B cell (primary cell): ENCODE data around the gene TIMELESS. TPM values are rescaled to one million over a fixed set of nuclear protein-coding genes. Genes with fewer than 3 reads are reported as not detected.
"Not testable (repeated sequence)": the region's sequence is repeated elsewhere in the genome, so short reads cannot be mapped to it uniquely, and the experiment has no call there.

ENCODE experiments used
- ATAC-seq: fragments of 200-7000 bp; cut with Tn5 transposase; one replicate; pipeline ENCODE4 v1.10.0; 2021; ENCODE audit warnings: low read depth, mild to moderate bottlenecking, moderate number of reproducible peaks, moderate library complexity
- CTCF ChIA-PET: fragments of 350-600 bp; sonication (Branson Sonifier 250); formaldehyde crosslinking; loops from one replicate; lab custom pipeline; 2021; ENCODE audit warnings: antibody characterized with exemption, inconsistent platforms; lab: Charles Lee
- POLR2A ChIA-PET: fragments of 350-600 bp; sonication (Branson Sonifier 250); formaldehyde crosslinking; loops from one replicate; lab custom pipeline; 2021; ENCODE audit warnings: antibody characterized with exemption; lab: Charles Lee
- DNase-seq: peaks from one replicate; pipeline ENCODE4 v3.0.0; 2013
- H2AFZ ChIP-seq: 2 replicates; pipeline ENCODE4 v1.6.1; 2012; ENCODE audit warnings: mild to moderate bottlenecking, low read depth, low read length; ENCODE audit not compliant: insufficient read depth, poor library complexity, severe bottlenecking
- H3K27ac ChIP-seq, 2 donors: 1 replicate in 1 of 2; 2 replicates in 1 of 2; pipeline ENCODE4 v1.5.1; 2012 to 2013; ENCODE audit warnings: low read length in 2 of 2, mild to moderate bottlenecking in 2 of 2, moderate library complexity in 1 of 2
- H3K27me3 ChIP-seq, 4 experiments: fragments of 200-600 bp in 1 of 4; sonication (generic) in 1 of 4; replicated peaks in 1 of 4; 1 replicate in 2 of 4; 2 replicates in 2 of 4; pipeline versions ENCODE4 v1.6.1 to v1.7.0; 2013 to 2016; ENCODE audit warnings: low read length in 3 of 4, mild to moderate bottlenecking in 2 of 4, mixed read lengths in 1 of 4, moderate library complexity in 1 of 4; ENCODE audit not compliant: insufficient read depth in 4 of 4, control insufficient read depth in 3 of 4; ENCODE audit errors: control extremely low read depth in 1 of 4
- H3K36me3 ChIP-seq, 2 experiments: replicated peaks in 1 of 2; 1 replicate in 1 of 2; 2 replicates in 1 of 2; pipeline versions ENCODE4 v1.6.1 to v1.7.1; 2013; ENCODE audit warnings: low read length in 1 of 2; ENCODE audit not compliant: insufficient read depth in 2 of 2, control insufficient read depth in 1 of 2; ENCODE audit errors: control extremely low read depth in 1 of 2, extremely low read depth in 1 of 2
- H3K4me1 ChIP-seq, 2 donors: fragments of 200-600 bp in 1 of 2; sonication (generic) in 1 of 2; 1 replicate in 1 of 2; 2 replicates in 1 of 2; pipeline versions ENCODE4 v1.5.1 to v1.6.1; 2013 to 2017; ENCODE audit warnings: low read length in 2 of 2; ENCODE audit not compliant: control insufficient read depth in 2 of 2, insufficient read depth in 2 of 2
- H3K4me2 ChIP-seq: replicated peaks from 2 replicates; pipeline ENCODE3; 2012; ENCODE audit warnings: mild to moderate bottlenecking, low read depth, low read length; ENCODE audit not compliant: poor library complexity, severe bottlenecking
- H3K4me3 ChIP-seq, 5 experiments: fragments of 200-600 bp in 1 of 5; sonication (generic) in 1 of 5; 1 replicate in 3 of 5; 2 replicates in 2 of 5; pipeline versions ENCODE4 v1.5.1 to v1.7.0; 2011 to 2016; ENCODE audit warnings: low read length in 4 of 5, mild to moderate bottlenecking in 4 of 5, low read depth in 2 of 5, control low read depth in 1 of 5, moderate library complexity in 1 of 5; ENCODE audit not compliant: insufficient read depth in 1 of 5; ENCODE audit errors: control extremely low read depth in 1 of 5, extremely low read depth in 1 of 5
- H3K79me2 ChIP-seq: fragments of 200-600 bp; sonication (generic); one replicate; pipeline ENCODE4 v1.6.0; 2016; ENCODE audit warnings: low read length; ENCODE audit not compliant: control insufficient read depth, insufficient read depth
- H3K9ac ChIP-seq: fragments of 200-600 bp; sonication (generic); 2 replicates; pipeline ENCODE4 v1.6.1; 2017; ENCODE audit warnings: mild to moderate bottlenecking, low read length, moderate library complexity
- H3K9me3 ChIP-seq, 3 donors: one replicate each; pipeline versions ENCODE4 v1.6.1 to v1.7.1; 2013; ENCODE audit warnings: low read length in 2 of 3; ENCODE audit not compliant: control insufficient read depth in 2 of 3, insufficient read depth in 1 of 3; ENCODE audit errors: control extremely low read depth in 1 of 3
- H4K20me1 ChIP-seq: 2 replicates; pipeline ENCODE4 v1.6.0; 2012; ENCODE audit warnings: mild to moderate bottlenecking, low read length; ENCODE audit not compliant: insufficient read depth, control insufficient read depth, poor library complexity, severe bottlenecking
- H3K27ac Mint-ChIP-seq: one replicate; pipeline ENCODE4 v1.8.0; 2021; ENCODE audit warnings: mixed read lengths
- H3K27me3 Mint-ChIP-seq: one replicate; pipeline ENCODE4 v1.8.0; 2021; ENCODE audit warnings: mixed read lengths
- H3K4me1 Mint-ChIP-seq: one replicate; pipeline ENCODE4 v1.8.0; 2021; ENCODE audit warnings: mixed read lengths
- H3K4me3 Mint-ChIP-seq: one replicate; pipeline ENCODE4 v1.8.0; 2021; ENCODE audit warnings: mixed read lengths
- H3K9me3 Mint-ChIP-seq: one replicate; pipeline ENCODE4 v1.8.0; 2022; ENCODE audit warnings: mixed read lengths; ENCODE audit not compliant: insufficient read depth
- CTCF ChIP-seq: fragments of 200-600 bp; IDR thresholded peaks from one replicate; pipeline ENCODE4 v1.8.0; 2022; ENCODE audit warnings: antibody characterized with exemption, mild to moderate bottlenecking
- EZH2 ChIP-seq: IDR thresholded peaks from 2 replicates; pipeline ENCODE4 v1.6.1; 2012; ENCODE audit warnings: borderline replicate concordance, low read depth, mild to moderate bottlenecking, moderate library complexity, low read length; ENCODE audit not compliant: insufficient read depth, poor library complexity, severe bottlenecking
- WGBS: methylation state at CpG from one replicate; pipeline ENCODE4 v1.1.5; 2013; ENCODE audit warnings: missing lambda C conversion rate; ENCODE audit not compliant: insufficient coverage; 5-methylcytosine and 5-hydroxymethylcytosine counted together
- intact Hi-C: fragments of 100-400 bp; cut with micrococcal nuclease; formaldehyde crosslinking; loops from one replicate; pipeline ENCODE4 v1.10.0; 2022
- polyA minus RNA-seq: library from RNA; depleted of rRNA, polyadenylated mRNA; stranded (reverse); fragments of >200 nt; gene quantifications from 2 replicates; pipeline ENCODE4 v1.2.3, GENCODE V29; 2012
- polyA plus RNA-seq: library from polyadenylated mRNA; depleted of rRNA; stranded (reverse); fragments of >200 nt; gene quantifications from 2 replicates; pipeline ENCODE4 v1.2.3, GENCODE V29; 2012
- total RNA-seq, 2 donors: library from RNA; stranded (reverse); fragments of 120-200 nt in 1 of 2; gene quantifications; 1 replicate in 1 of 2; 2 replicates in 1 of 2; pipeline versions ENCODE4 v1.2.3 to v1.2.4, GENCODE V29; 2013 to 2022

The TIMELESS gene, protein sequence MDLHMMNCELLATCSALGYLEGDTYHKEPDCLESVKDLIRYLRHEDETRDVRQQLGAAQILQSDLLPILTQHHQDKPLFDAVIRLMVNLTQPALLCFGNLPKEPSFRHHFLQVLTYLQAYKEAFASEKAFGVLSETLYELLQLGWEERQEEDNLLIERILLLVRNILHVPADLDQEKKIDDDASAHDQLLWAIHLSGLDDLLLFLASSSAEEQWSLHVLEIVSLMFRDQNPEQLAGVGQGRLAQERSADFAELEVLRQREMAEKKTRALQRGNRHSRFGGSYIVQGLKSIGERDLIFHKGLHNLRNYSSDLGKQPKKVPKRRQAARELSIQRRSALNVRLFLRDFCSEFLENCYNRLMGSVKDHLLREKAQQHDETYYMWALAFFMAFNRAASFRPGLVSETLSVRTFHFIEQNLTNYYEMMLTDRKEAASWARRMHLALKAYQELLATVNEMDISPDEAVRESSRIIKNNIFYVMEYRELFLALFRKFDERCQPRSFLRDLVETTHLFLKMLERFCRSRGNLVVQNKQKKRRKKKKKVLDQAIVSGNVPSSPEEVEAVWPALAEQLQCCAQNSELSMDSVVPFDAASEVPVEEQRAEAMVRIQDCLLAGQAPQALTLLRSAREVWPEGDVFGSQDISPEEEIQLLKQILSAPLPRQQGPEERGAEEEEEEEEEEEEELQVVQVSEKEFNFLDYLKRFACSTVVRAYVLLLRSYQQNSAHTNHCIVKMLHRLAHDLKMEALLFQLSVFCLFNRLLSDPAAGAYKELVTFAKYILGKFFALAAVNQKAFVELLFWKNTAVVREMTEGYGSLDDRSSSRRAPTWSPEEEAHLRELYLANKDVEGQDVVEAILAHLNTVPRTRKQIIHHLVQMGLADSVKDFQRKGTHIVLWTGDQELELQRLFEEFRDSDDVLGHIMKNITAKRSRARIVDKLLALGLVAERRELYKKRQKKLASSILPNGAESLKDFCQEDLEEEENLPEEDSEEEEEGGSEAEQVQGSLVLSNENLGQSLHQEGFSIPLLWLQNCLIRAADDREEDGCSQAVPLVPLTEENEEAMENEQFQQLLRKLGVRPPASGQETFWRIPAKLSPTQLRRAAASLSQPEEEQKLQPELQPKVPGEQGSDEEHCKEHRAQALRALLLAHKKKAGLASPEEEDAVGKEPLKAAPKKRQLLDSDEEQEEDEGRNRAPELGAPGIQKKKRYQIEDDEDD
- total RNA-seq (44.4 and 46.6 TPM in 2 replicates), polyA plus RNA-seq (17.2 and 24.3 TPM in 2 replicates), polyA minus RNA-seq (9.9 and 13.9 TPM in 2 replicates)
- total RNA-seq (2013): 26.6 TPM

DNA sequence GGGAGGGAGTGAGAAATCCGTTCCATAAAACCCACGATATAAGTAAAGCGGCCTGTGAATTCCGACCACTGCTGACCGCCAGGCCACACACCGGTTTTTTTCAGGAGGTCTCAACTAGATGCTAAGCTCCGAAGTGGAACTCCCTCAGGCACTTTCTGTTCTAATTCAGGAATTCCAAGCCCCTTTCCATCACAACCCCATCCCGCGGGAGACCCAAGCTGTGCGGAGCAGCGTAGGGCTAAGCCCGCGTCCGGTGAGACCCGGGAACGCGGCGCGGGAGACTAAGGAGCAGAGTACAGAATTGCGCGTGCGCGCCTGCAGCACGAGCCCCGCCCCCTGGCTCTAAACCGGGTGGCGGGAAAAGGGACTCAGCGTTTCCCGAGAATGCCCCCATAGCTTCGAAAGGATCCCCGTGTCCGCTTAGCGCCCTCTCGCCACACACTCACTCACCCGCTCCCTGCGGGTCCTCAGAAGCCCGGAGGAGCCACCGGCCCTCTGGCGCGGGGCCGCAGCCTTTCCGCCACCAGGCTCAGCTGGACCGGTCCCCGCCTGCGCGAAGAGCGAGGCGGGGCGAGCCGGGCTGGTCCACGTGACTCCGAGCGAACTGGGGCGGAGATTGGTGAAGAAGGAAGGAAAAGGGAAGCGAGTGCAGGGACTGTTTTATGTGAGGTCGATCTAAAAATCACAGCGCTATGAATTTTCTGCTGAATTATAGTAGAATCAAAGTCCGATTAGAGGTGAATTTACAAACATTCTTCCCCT lies at the start of gene TIMELESS:
Gene TIMELESS (minus strand): TSS at position 567 of the 762 bp plus-strand sequence. CDS start 15,256 bp downstream, outside the sequence.
- Histone ChIP-seq H4K20me1 (no peaks in the 10 kb centered on the region), H3K9ac (peak within 1 kb of the TSS; percentile 78), H3K4me3 (peak within 1 kb of the TSS; percentile 69 to 98 (median 83)), H3K4me2 (peak within 1 kb of the TSS; percentile 73), H3K36me3 (no peaks in the 10 kb centered on the region), H2AFZ (peak within 1 kb of the TSS; percentile 96), H3K79me2 (peaks cover 51% of the 10 kb centered on the region), H3K27me3 (no peaks in the 10 kb centered on the region), H3K9me3 (no peaks in the 10 kb centered on the region), H3K27ac (peak within 1 kb of the TSS; percentile 53 to 85), H3K4me1 (peaks cover 10 to 12% of the 10 kb centered on the region in 2 donors)
- Mint-ChIP-seq H3K9me3 (peaks cover 3% of the 10 kb centered on the region), H3K27ac (peak within 1 kb of the TSS; percentile 92), H3K27me3 (no peaks in the 10 kb centered on the region), H3K4me1 (peaks cover 23% of the 10 kb centered on the region), H3K4me3 (peak within 1 kb of the TSS; percentile 90)
- intact Hi-C loops: loop anchor here (1.0 to 5.0 kb wide), 11 partner anchors 11 to 476 kb away; partner anchors contain the start of genes GLS2, SPRYD4 and STAT2
- ATAC-seq (peak; percentile 96), DNase-seq (peak; percentile 95)
- TF ChIP-seq CTCF (no peak), EZH2 (no peak)
- WGBS: under 1% methylated on average over 56 of the region's 58 CpGs
- POLR2A ChIA-PET: interaction anchor here (0.5 to 2.0 kb wide), 12 partner anchors 12 to 988 kb away, joined by 3 to 21 read pairs (median 6); partner anchors contain the start of genes CNPY2, COQ10A, IL23A and STAT2
- CTCF ChIA-PET: interaction anchor here (0.7 to 4.2 kb wide), 13 partner anchors 12 to 330 kb away, joined by 3 to 32 read pairs (median 4); partner anchors contain the start of genes ANKRD52, CNPY2, IL23A and SMARCC2

- CTCF ChIA-PET: interaction anchor here (0.6 to 0.7 kb wide), 2 partner anchors 10 to 32 kb away, joined by 3 read pairs; partner anchors contain the start of gene GLS2
- H3K4me3 Mint-ChIP-seq, H2AFZ ChIP-seq, H3K4me3 ChIP-seq, H3K27me3 Mint-ChIP-seq, H4K20me1 ChIP-seq, H3K27ac Mint-ChIP-seq, H3K9ac ChIP-seq, H3K79me2 ChIP-seq, DNase-seq, H3K4me1 ChIP-seq, H3K4me2 ChIP-seq, H3K27me3 ChIP-seq, H3K4me1 Mint-ChIP-seq, intact Hi-C loops, POLR2A ChIA-PET, H3K9me3 Mint-ChIP-seq, H3K36me3 ChIP-seq, H3K27ac ChIP-seq, ATAC-seq: not testable (repeated sequence)
- peaks cover 0 to 12% (median 0%) of the 10 kb centered on the region in 3 donors for H3K9me3 ChIP-seq
- WGBS: 97% methylated on average over 6 of the region's 14 CpGs
Measured at GRCh38 chr12:56498126-56498902, 49.1 kb upstream of the TIMELESS start.
